ENCODE results near the gene HOXD10. TPM values are rescaled to one million over a fixed set of nuclear protein-coding genes. Genes with fewer than 3 reads are reported as not detected.

HOXD10 gene
- total and polyA plus RNA-seq, 5 donors from 2014 or later, result not detected

- peaks cover 0 to 17% (median 0%) of the 10 kb centered on the region in 7 donors for H3K9me3 Mint-ChIP-seq
- no peak overlapping the region for H3K27ac Mint-ChIP-seq
- H3K4me1 Mint-ChIP-seq, result peaks cover 6 to 28% (median 20%) of the 10 kb centered on the region in 4 donors
- Histone ChIP-seq H3K36me3 (ENCODE audit: control insufficient read depth, insufficient read depth, low read length) (no peaks in the 10 kb centered on the region), H3K27ac (ENCODE audit: insufficient read depth, low read length, poor library complexity, severe bottlenecking) (no peak overlapping the region), H3K4me1 (ENCODE audit: control insufficient read depth, insufficient read depth, low read length, poor library complexity, severe bottlenecking) (peaks cover 19% of the 10 kb centered on the region), H3K9me3 (ENCODE audit: control insufficient read depth in 2 of 2, low read length in 2 of 2) (peaks cover 5 to 19% of the 10 kb centered on the region in 2 experiments), H3K27me3 (ENCODE audit: control insufficient read depth, insufficient read depth, low read length) (peaks cover 60% of the 10 kb centered on the region), H3K4me3 (ENCODE audit: low read depth, low read length) (no peak overlapping the region)
- DNase-seq (no peak), ATAC-seq (ENCODE audit: low read depth in 2 of 2) (no peak)
- H3K4me3 Mint-ChIP-seq, result peak overlapping the region in 1 of 4 donors; percentile 58
- H3K36me3 Mint-ChIP-seq, result no peaks in the 10 kb centered on the region
- peaks cover 97% of the 10 kb centered on the region for H3K27me3 Mint-ChIP-seq
These were observed 17.3 kb upstream of the HOXD10 start for GRCh38 chr2:176099159-176099727.

GRCh38 chr2:176099728-176100546, 16.6 kb upstream of the HOXD10 start, which contains the start of gene HOXD12:
Gene HOXD12, plus strand, starts transcription at chr2:176099795. Its CDS starts 7 bp downstream, at chr2:176099802.
- Mint-ChIP-seq H3K4me3 (peak within 1 kb of the TSS in 2 of 4 donors; percentile 13 to 58), H3K27ac (no peak within 1 kb of the TSS), H3K4me1 (peaks cover 6 to 29% (median 20%) of the 10 kb centered on the region in 4 donors), H3K27me3 (peaks cover 97% of the 10 kb centered on the region), H3K36me3 (no peaks in the 10 kb centered on the region), H3K9me3 (peaks cover 0 to 13% (median 0%) of the 10 kb centered on the region in 7 donors)
- H3K27me3 ChIP-seq (ENCODE audit: control insufficient read depth, insufficient read depth, low read length), result peaks cover 53% of the 10 kb centered on the region
- no peak within 1 kb of the TSS for H3K4me3 ChIP-seq (ENCODE audit: low read depth, low read length)
- ATAC-seq (ENCODE audit: low read depth in 2 of 2), result no peak
- H3K9me3 ChIP-seq (ENCODE audit: control insufficient read depth in 2 of 2, low read length in 2 of 2), result peaks cover 3 to 15% of the 10 kb centered on the region in 2 experiments
- H3K36me3 ChIP-seq (ENCODE audit: control insufficient read depth, insufficient read depth, low read length), result no peaks in the 10 kb centered on the region
- H3K4me1 ChIP-seq (ENCODE audit: control insufficient read depth, insufficient read depth, low read length, poor library complexity, severe bottlenecking), result peaks cover 19% of the 10 kb centered on the region
- no peak for DNase-seq
- H3K27ac ChIP-seq (ENCODE audit: insufficient read depth, low read length, poor library complexity, severe bottlenecking), result no peak within 1 kb of the TSS

GRCh38 chr2:176100547-176101140, 15.9 kb upstream of the HOXD10 start:
- DNase-seq (no peak), ATAC-seq (ENCODE audit: low read depth in 2 of 2) (no peak)
- Mint-ChIP-seq H3K36me3 (no peaks in the 10 kb centered on the region), H3K9me3 (peaks cover 0 to 13% (median 0%) of the 10 kb centered on the region in 7 donors), H3K27me3 (peaks cover 97% of the 10 kb centered on the region), H3K4me3 (peak overlapping the region in 1 of 4 donors; percentile 46), H3K27ac (no peak overlapping the region), H3K4me1 (peaks cover 6 to 34% (median 20%) of the 10 kb centered on the region in 4 donors)
- no peak overlapping the region for H3K27ac ChIP-seq (ENCODE audit: insufficient read depth, low read length, poor library complexity, severe bottlenecking)
- no peak overlapping the region for H3K4me3 ChIP-seq (ENCODE audit: low read depth, low read length)
- peaks cover 46% of the 10 kb centered on the region for H3K27me3 ChIP-seq (ENCODE audit: control insufficient read depth, insufficient read depth, low read length)
- peaks cover 19% of the 10 kb centered on the region for H3K4me1 ChIP-seq (ENCODE audit: control insufficient read depth, insufficient read depth, low read length, poor library complexity, severe bottlenecking)
- H3K9me3 ChIP-seq (ENCODE audit: control insufficient read depth in 2 of 2, low read length in 2 of 2), result peaks cover 2 to 8% of the 10 kb centered on the region in 2 experiments
- H3K36me3 ChIP-seq (ENCODE audit: control insufficient read depth, insufficient read depth, low read length), result no peaks in the 10 kb centered on the region

GRCh38 chr2:176101216-176101830, 15.3 kb upstream of the HOXD10 start:
- peaks cover 17% of the 10 kb centered on the region for H3K4me1 ChIP-seq (ENCODE audit: control insufficient read depth, insufficient read depth, low read length, poor library complexity, severe bottlenecking)
- Mint-ChIP-seq H3K9me3 (peaks cover 0 to 14% (median 0%) of the 10 kb centered on the region in 7 donors), H3K27ac (no peak overlapping the region), H3K4me1 (peaks cover 5 to 36% (median 24%) of the 10 kb centered on the region in 4 donors), H3K36me3 (no peaks in the 10 kb centered on the region), H3K4me3 (peak overlapping the region in 1 of 4 donors; percentile 46), H3K27me3 (peaks cover 97% of the 10 kb centered on the region)
- peaks cover 45% of the 10 kb centered on the region for H3K27me3 ChIP-seq (ENCODE audit: control insufficient read depth, insufficient read depth, low read length)
- H3K4me3 ChIP-seq (ENCODE audit: low read depth, low read length), result no peak overlapping the region
- ATAC-seq (ENCODE audit: low read depth in 2 of 2), result no peak
- no peaks in the 10 kb centered on the region for H3K36me3 ChIP-seq (ENCODE audit: control insufficient read depth, insufficient read depth, low read length)
- no peak for DNase-seq
- peaks cover 0 to 4% of the 10 kb centered on the region in 2 experiments for H3K9me3 ChIP-seq (ENCODE audit: control insufficient read depth in 2 of 2, low read length in 2 of 2)
- no peak overlapping the region for H3K27ac ChIP-seq (ENCODE audit: insufficient read depth, low read length, poor library complexity, severe bottlenecking)

- Histone ChIP-seq H3K27me3 (ENCODE audit: control insufficient read depth, insufficient read depth, low read length) (peaks cover 40% of the 10 kb centered on the region), H3K27ac (ENCODE audit: insufficient read depth, low read length, poor library complexity, severe bottlenecking) (no peak overlapping the region), H3K9me3 (ENCODE audit: control insufficient read depth in 2 of 2, low read length in 2 of 2) (no peaks in the 10 kb centered on the region), H3K36me3 (ENCODE audit: control insufficient read depth, insufficient read depth, low read length) (no peaks in the 10 kb centered on the region), H3K4me1 (ENCODE audit: control insufficient read depth, insufficient read depth, low read length, poor library complexity, severe bottlenecking) (peaks cover 16% of the 10 kb centered on the region), H3K4me3 (ENCODE audit: low read depth, low read length) (no peak overlapping the region)
- peak overlapping the region in 2 of 4 donors; percentile 12 to 76 for H3K4me3 Mint-ChIP-seq
- peaks cover 0 to 33% (median 20%) of the 10 kb centered on the region in 4 donors for H3K4me1 Mint-ChIP-seq
- no peaks in the 10 kb centered on the region for H3K36me3 Mint-ChIP-seq
- ATAC-seq (ENCODE audit: low read depth in 2 of 2), result no peak
- H3K27me3 Mint-ChIP-seq, result peaks cover 95% of the 10 kb centered on the region
- H3K9me3 Mint-ChIP-seq, result peaks cover 0 to 11% (median 0%) of the 10 kb centered on the region in 7 donors
- DNase-seq, result no peak
- H3K27ac Mint-ChIP-seq, result no peak overlapping the region
These were observed 14.7 kb upstream of the HOXD10 start for GRCh38 chr2:176101842-176102241.

GRCh38 chr2:176102309-176102866, 14.2 kb upstream of the HOXD10 start:
- no peak overlapping the region for H3K27ac Mint-ChIP-seq
- peaks cover 40% of the 10 kb centered on the region for H3K27me3 ChIP-seq (ENCODE audit: control insufficient read depth, insufficient read depth, low read length)
- H3K36me3 Mint-ChIP-seq, result no peaks in the 10 kb centered on the region
- no peak for ATAC-seq (ENCODE audit: low read depth in 2 of 2)
- peaks cover 0 to 31% (median 17%) of the 10 kb centered on the region in 4 donors for H3K4me1 Mint-ChIP-seq
- H3K4me3 ChIP-seq (ENCODE audit: low read depth, low read length), result no peak overlapping the region
- H3K9me3 Mint-ChIP-seq, result peaks cover 0 to 11% (median 0%) of the 10 kb centered on the region in 7 donors
- H3K27me3 Mint-ChIP-seq, result peaks cover 94% of the 10 kb centered on the region
- peaks cover 14% of the 10 kb centered on the region for H3K4me1 ChIP-seq (ENCODE audit: control insufficient read depth, insufficient read depth, low read length, poor library complexity, severe bottlenecking)
- DNase-seq, result no peak
- no peak overlapping the region for H3K27ac ChIP-seq (ENCODE audit: insufficient read depth, low read length, poor library complexity, severe bottlenecking)
- peak overlapping the region in 2 of 4 donors; percentile 12 to 76 for H3K4me3 Mint-ChIP-seq
- H3K36me3 ChIP-seq (ENCODE audit: control insufficient read depth, insufficient read depth, low read length), result no peaks in the 10 kb centered on the region
- H3K9me3 ChIP-seq (ENCODE audit: control insufficient read depth in 2 of 2, low read length in 2 of 2), result no peaks in the 10 kb centered on the region

GRCh38 chr2:176103194-176103593, 13.4 kb upstream of the HOXD10 start:
- Mint-ChIP-seq H3K4me1 (peaks cover 0 to 26% (median 11%) of the 10 kb centered on the region in 4 donors), H3K36me3 (no peaks in the 10 kb centered on the region), H3K4me3 (peak overlapping the region in 1 of 4 donors; percentile 65), H3K27ac (no peak overlapping the region), H3K27me3 (peaks cover 88% of the 10 kb centered on the region), H3K9me3 (peaks cover 0 to 11% (median 0%) of the 10 kb centered on the region in 7 donors)
- Histone ChIP-seq H3K9me3 (ENCODE audit: control insufficient read depth in 2 of 2, low read length in 2 of 2) (no peaks in the 10 kb centered on the region), H3K4me1 (ENCODE audit: control insufficient read depth, insufficient read depth, low read length, poor library complexity, severe bottlenecking) (peaks cover 8% of the 10 kb centered on the region), H3K36me3 (ENCODE audit: control insufficient read depth, insufficient read depth, low read length) (no peaks in the 10 kb centered on the region), H3K4me3 (ENCODE audit: low read depth, low read length) (no peak overlapping the region), H3K27ac (ENCODE audit: insufficient read depth, low read length, poor library complexity, severe bottlenecking) (no peak overlapping the region), H3K27me3 (ENCODE audit: control insufficient read depth, insufficient read depth, low read length) (peaks cover 34% of the 10 kb centered on the region)
- no peak for DNase-seq
- ATAC-seq (ENCODE audit: low read depth in 2 of 2), result no peak

Measured in CD4-positive, CD25-positive, alpha-beta regulatory T cell (primary cell).